ENCODE measurements around the gene MPC1L. TPM values are rescaled to one million over a fixed set of nuclear protein-coding genes. Genes with fewer than 3 reads are reported as not detected.
"Not testable (repeated sequence)": the region's sequence is repeated elsewhere in the genome, so short reads cannot be mapped to it uniquely, and the experiment has no call there.

The MPC1L gene
- not detected for polyA plus RNA-seq (2013, experiment 1 of 2)
- not detected for polyA plus RNA-seq (2013, experiment 2 of 2)

GRCh38 chrX:40623139-40623536 lies at the start of gene MPC1L:
MPC1L (plus strand) TSS chrX:40623428; CDS start chrX:40623566, 138 bp downstream.
- H4K91ac ChIP-seq (ENCODE audit: low read length): no peak within 1 kb of the TSS
- H2BK15ac ChIP-seq (ENCODE audit: low read depth, poor library complexity, severe bottlenecking): no peak within 1 kb of the TSS
- no peak within 1 kb of the TSS for H4K8ac ChIP-seq (ENCODE audit: low read length)
- H3K4ac ChIP-seq (ENCODE audit: low read depth in 1 of 2, low read length in 2 of 2): no peak within 1 kb of the TSS
- H3K4me1 ChIP-seq (ENCODE audit: control insufficient read depth, insufficient read depth, low read depth, low read length): no peaks in the 10 kb centered on the region
- H3K4me3 ChIP-seq (ENCODE audit: insufficient read depth in 1 of 2, low read depth in 1 of 2, low read length in 2 of 2): no peak within 1 kb of the TSS
- H2BK5ac ChIP-seq (ENCODE audit: low read depth, low read length, poor library complexity, severe bottlenecking): no peak within 1 kb of the TSS
- no peak within 1 kb of the TSS for H3K18ac ChIP-seq (ENCODE audit: low read depth in 1 of 2, low read length in 2 of 2)
- H3K9ac ChIP-seq (ENCODE audit: low read length): no peak within 1 kb of the TSS
- no peak within 1 kb of the TSS for H3K27ac ChIP-seq (ENCODE audit: low read length, poor library complexity, severe bottlenecking)
- no peak within 1 kb of the TSS for H2BK120ac ChIP-seq (ENCODE audit: low read depth, low read length)
- H3K4me2 ChIP-seq (ENCODE audit: low read length, poor library complexity, severe bottlenecking): no peak within 1 kb of the TSS
- no peak within 1 kb of the TSS for H2AFZ ChIP-seq (ENCODE audit: low read depth, low read length)
- no peaks in the 10 kb centered on the region for H3K79me1 ChIP-seq (replicated peaks; ENCODE audit: low read length, poor library complexity, severe bottlenecking)
- no peak within 1 kb of the TSS for H3K23ac ChIP-seq (ENCODE audit: low read length in 2 of 2)
- no peak for DNase-seq
- no peak within 1 kb of the TSS for H2AK5ac ChIP-seq (ENCODE audit: low read length, severe bottlenecking)
- peaks cover 3% of the 10 kb centered on the region for H3K9me3 ChIP-seq (ENCODE audit: control insufficient read depth, low read length)
- H3K36me3 ChIP-seq (ENCODE audit: control insufficient read depth in 1 of 2, insufficient read depth in 2 of 2, low read depth in 1 of 2, low read length in 2 of 2): peaks cover 4 to 9% of the 10 kb centered on the region in 2 experiments
- WGBS: 97% methylated on average over 38 of the region's 38 CpGs
- H2BK12ac ChIP-seq (ENCODE audit: low read length in 2 of 2): no peak within 1 kb of the TSS
- H3K14ac ChIP-seq (ENCODE audit: low read length in 2 of 2): no peak within 1 kb of the TSS
- H3K27me3 ChIP-seq (ENCODE audit: control insufficient read depth in 1 of 2, insufficient read depth in 1 of 2, low read length in 2 of 2): peaks cover 0 to 56% of the 10 kb centered on the region in 2 experiments

DNA sequence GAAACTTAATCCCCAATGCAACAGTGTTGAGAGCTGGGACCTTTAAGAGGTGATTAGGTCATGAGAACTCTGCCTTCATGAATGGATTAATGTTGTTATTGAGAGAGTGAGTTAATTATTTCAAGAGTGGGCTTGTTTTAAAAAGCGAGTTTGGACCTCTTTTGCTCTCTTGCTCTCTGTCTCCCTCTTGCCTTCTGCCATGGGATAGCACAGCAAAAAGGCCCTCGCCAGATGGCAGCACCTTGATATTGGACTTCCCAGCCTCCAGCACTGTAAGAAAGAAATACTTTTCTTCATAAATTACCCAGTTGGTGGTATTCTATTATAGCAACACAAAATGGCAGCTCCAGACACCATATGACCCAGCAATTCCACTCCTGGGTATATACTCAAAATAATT lies 49.5 kb upstream of the MPC1L start:
- no peak overlapping the region for H3K14ac ChIP-seq (ENCODE audit: low read length in 2 of 2)
- no peak overlapping the region for H3K18ac ChIP-seq (ENCODE audit: low read depth in 1 of 2, low read length in 2 of 2)
- H4K8ac ChIP-seq (ENCODE audit: low read length): no peak overlapping the region
- H3K27me3 ChIP-seq (ENCODE audit: control insufficient read depth in 1 of 2, insufficient read depth in 1 of 2, low read length in 2 of 2): peaks cover 0 to 58% of the 10 kb centered on the region in 2 experiments
- no peak overlapping the region for H4K91ac ChIP-seq (ENCODE audit: low read length)
- no peak overlapping the region for H3K4me2 ChIP-seq (ENCODE audit: low read length, poor library complexity, severe bottlenecking)
- no peaks in the 10 kb centered on the region for H3K4me1 ChIP-seq (ENCODE audit: control insufficient read depth, insufficient read depth, low read depth, low read length)
- H3K4ac ChIP-seq (ENCODE audit: low read depth in 1 of 2, low read length in 2 of 2): no peak overlapping the region
- no peaks in the 10 kb centered on the region for H3K36me3 ChIP-seq (ENCODE audit: control insufficient read depth in 1 of 2, insufficient read depth in 2 of 2, low read depth in 1 of 2, low read length in 2 of 2)
- H2AK5ac ChIP-seq (ENCODE audit: low read length, severe bottlenecking): no peak overlapping the region
- DNase-seq: peak; percentile 22
- H3K23ac ChIP-seq (ENCODE audit: low read length in 2 of 2): no peak overlapping the region
- no peak overlapping the region for H2BK120ac ChIP-seq (ENCODE audit: low read depth, low read length)
- H3K9ac ChIP-seq (ENCODE audit: low read length): no peak overlapping the region
- no peak overlapping the region for H2BK15ac ChIP-seq (ENCODE audit: low read depth, poor library complexity, severe bottlenecking)
- no peaks in the 10 kb centered on the region for H3K79me1 ChIP-seq (replicated peaks; ENCODE audit: low read length, poor library complexity, severe bottlenecking)
- H2BK5ac ChIP-seq (ENCODE audit: low read depth, low read length, poor library complexity, severe bottlenecking): no peak overlapping the region
- H3K27ac ChIP-seq (ENCODE audit: low read length, poor library complexity, severe bottlenecking): no peak overlapping the region
- WGBS: 67% methylated on average over 1 of the region's 2 CpGs
- no peaks in the 10 kb centered on the region for H3K9me3 ChIP-seq (ENCODE audit: control insufficient read depth, low read length)
- no peak overlapping the region for H3K4me3 ChIP-seq (ENCODE audit: insufficient read depth in 1 of 2, low read depth in 1 of 2, low read length in 2 of 2)
- H2BK12ac ChIP-seq (ENCODE audit: low read length in 2 of 2): no peak overlapping the region
- H2AFZ ChIP-seq (ENCODE audit: low read depth, low read length): no peak overlapping the region

GRCh38 chrX:40575411-40575810 lies 47.8 kb upstream of the MPC1L start:
- H3K4me3 ChIP-seq (ENCODE audit: insufficient read depth in 1 of 2, low read depth in 1 of 2, low read length in 2 of 2); H3K23ac ChIP-seq (ENCODE audit: low read length in 2 of 2); H2AK5ac ChIP-seq (ENCODE audit: low read length, severe bottlenecking); H4K8ac ChIP-seq (ENCODE audit: low read length); H4K91ac ChIP-seq (ENCODE audit: low read length); H3K79me1 ChIP-seq (replicated peaks; ENCODE audit: low read length, poor library complexity, severe bottlenecking); H3K4me2 ChIP-seq (ENCODE audit: low read length, poor library complexity, severe bottlenecking); H3K27ac ChIP-seq (ENCODE audit: low read length, poor library complexity, severe bottlenecking); H3K18ac ChIP-seq (ENCODE audit: low read depth in 1 of 2, low read length in 2 of 2); H3K4me1 ChIP-seq (ENCODE audit: control insufficient read depth, insufficient read depth, low read depth, low read length); H2BK15ac ChIP-seq (ENCODE audit: low read depth, poor library complexity, severe bottlenecking); H3K36me3 ChIP-seq (ENCODE audit: control insufficient read depth in 1 of 2, insufficient read depth in 2 of 2, low read depth in 1 of 2, low read length in 2 of 2); H2BK5ac ChIP-seq (ENCODE audit: low read depth, low read length, poor library complexity, severe bottlenecking); H3K4ac ChIP-seq (ENCODE audit: low read depth in 1 of 2, low read length in 2 of 2); H2AFZ ChIP-seq (ENCODE audit: low read depth, low read length); H3K14ac ChIP-seq (ENCODE audit: low read length in 2 of 2); H3K9ac ChIP-seq (ENCODE audit: low read length); H2BK120ac ChIP-seq (ENCODE audit: low read depth, low read length); H2BK12ac ChIP-seq (ENCODE audit: low read length in 2 of 2); H3K9me3 ChIP-seq (ENCODE audit: control insufficient read depth, low read length): not testable (repeated sequence)
- WGBS: no CpG with 5 or more reads among the region's 2 CpGs
- peaks cover 0 to 49% of the 10 kb centered on the region in 2 experiments for H3K27me3 ChIP-seq (ENCODE audit: control insufficient read depth in 1 of 2, insufficient read depth in 1 of 2, low read length in 2 of 2)
- DNase-seq: peak; percentile 22

GRCh38 chrX:40576291-40576690 lies 46.9 kb upstream of the MPC1L start:
- Histone ChIP-seq H2BK12ac (ENCODE audit: low read length in 2 of 2) (no peak overlapping the region), H3K14ac (ENCODE audit: low read length in 2 of 2) (no peak overlapping the region), H4K8ac (ENCODE audit: low read length) (no peak overlapping the region), H3K4me3 (ENCODE audit: insufficient read depth in 1 of 2, low read depth in 1 of 2, low read length in 2 of 2) (no peak overlapping the region), H3K4me1 (ENCODE audit: control insufficient read depth, insufficient read depth, low read depth, low read length) (no peaks in the 10 kb centered on the region), H2BK5ac (ENCODE audit: low read depth, low read length, poor library complexity, severe bottlenecking) (no peak overlapping the region), H2AK5ac (ENCODE audit: low read length, severe bottlenecking) (no peak overlapping the region), H3K27ac (ENCODE audit: low read length, poor library complexity, severe bottlenecking) (no peak overlapping the region), H4K91ac (ENCODE audit: low read length) (no peak overlapping the region), H3K9me3 (ENCODE audit: control insufficient read depth, low read length) (no peaks in the 10 kb centered on the region), H3K79me1 (replicated peaks; ENCODE audit: low read length, poor library complexity, severe bottlenecking) (no peaks in the 10 kb centered on the region), H3K9ac (ENCODE audit: low read length) (no peak overlapping the region), H2BK120ac (ENCODE audit: low read depth, low read length) (no peak overlapping the region), H3K4ac (ENCODE audit: low read depth in 1 of 2, low read length in 2 of 2) (no peak overlapping the region), H3K4me2 (ENCODE audit: low read length, poor library complexity, severe bottlenecking) (no peak overlapping the region), H3K27me3 (ENCODE audit: control insufficient read depth in 1 of 2, insufficient read depth in 1 of 2, low read length in 2 of 2) (peaks cover 0 to 41% of the 10 kb centered on the region in 2 experiments), H3K18ac (ENCODE audit: low read depth in 1 of 2, low read length in 2 of 2) (no peak overlapping the region), H3K23ac (ENCODE audit: low read length in 2 of 2) (no peak overlapping the region), H2AFZ (ENCODE audit: low read depth, low read length) (no peak overlapping the region), H3K36me3 (ENCODE audit: control insufficient read depth in 1 of 2, insufficient read depth in 2 of 2, low read depth in 1 of 2, low read length in 2 of 2) (no peaks in the 10 kb centered on the region), H2BK15ac (ENCODE audit: low read depth, poor library complexity, severe bottlenecking) (no peak overlapping the region)
- WGBS: 59% methylated on average over 2 of the region's 3 CpGs
- DNase-seq: peak; percentile 4
